Fibroblast of the aortic adventitia (primary cell): ENCODE results near the gene ALOX15. TPM values are rescaled to one million over a fixed set of nuclear protein-coding genes. Genes with fewer than 3 reads are reported as not detected.

Experiments used
- DNase-seq: peaks from one replicate; pipeline ENCODE4 v3.0.0-alpha.2; 2010; ENCODE audit warnings: low read depth
- H3K4me3 ChIP-seq: 2 replicates; pipeline ENCODE4 v1.5.1; 2011; ENCODE audit warnings: low read depth, mild to moderate bottlenecking, control low read depth, low read length, moderate library complexity
- total RNA-seq: library from RNA; depleted of rRNA; stranded (reverse); fragments of >200 nt; gene quantifications from 2 replicates; pipeline ENCODE4 v1.2.3, GENCODE V29; 2012; ENCODE audit warnings: low replicate concordance
- TF ChIP-seq, protein P1 (sequence below): IDR thresholded peaks from 2 replicates; pipeline ENCODE4 v1.5.1; 2011; ENCODE audit warnings: mild to moderate bottlenecking, low read length, control low read depth, inconsistent platforms; ENCODE audit not compliant: insufficient read depth

ALOX15 gene
- total RNA-seq, 1 donor: not detected

DNA sequence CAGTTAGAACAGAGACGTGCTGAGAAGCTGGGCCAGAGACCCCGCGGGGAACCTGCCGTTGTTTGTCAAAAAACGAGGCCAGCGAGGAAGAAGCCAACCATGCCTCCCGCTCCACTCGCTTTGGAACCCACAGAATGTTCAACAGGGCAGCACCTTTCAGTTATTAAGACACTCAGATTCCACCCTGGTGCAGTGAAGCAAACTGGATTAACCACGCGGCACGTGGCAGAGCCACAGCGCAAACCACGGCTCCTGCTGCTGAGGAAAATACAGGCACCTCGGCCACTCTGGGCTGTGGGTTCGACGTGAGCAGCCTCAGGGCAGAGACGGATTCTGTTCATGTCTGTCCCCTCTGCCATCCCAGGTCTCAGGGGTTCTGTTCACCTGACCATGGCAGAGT lies 24.4 kb downstream of the ALOX15 start:
- H3K4me3 ChIP-seq: no peak overlapping the region
- TF ChIP-seq, protein P1, sequence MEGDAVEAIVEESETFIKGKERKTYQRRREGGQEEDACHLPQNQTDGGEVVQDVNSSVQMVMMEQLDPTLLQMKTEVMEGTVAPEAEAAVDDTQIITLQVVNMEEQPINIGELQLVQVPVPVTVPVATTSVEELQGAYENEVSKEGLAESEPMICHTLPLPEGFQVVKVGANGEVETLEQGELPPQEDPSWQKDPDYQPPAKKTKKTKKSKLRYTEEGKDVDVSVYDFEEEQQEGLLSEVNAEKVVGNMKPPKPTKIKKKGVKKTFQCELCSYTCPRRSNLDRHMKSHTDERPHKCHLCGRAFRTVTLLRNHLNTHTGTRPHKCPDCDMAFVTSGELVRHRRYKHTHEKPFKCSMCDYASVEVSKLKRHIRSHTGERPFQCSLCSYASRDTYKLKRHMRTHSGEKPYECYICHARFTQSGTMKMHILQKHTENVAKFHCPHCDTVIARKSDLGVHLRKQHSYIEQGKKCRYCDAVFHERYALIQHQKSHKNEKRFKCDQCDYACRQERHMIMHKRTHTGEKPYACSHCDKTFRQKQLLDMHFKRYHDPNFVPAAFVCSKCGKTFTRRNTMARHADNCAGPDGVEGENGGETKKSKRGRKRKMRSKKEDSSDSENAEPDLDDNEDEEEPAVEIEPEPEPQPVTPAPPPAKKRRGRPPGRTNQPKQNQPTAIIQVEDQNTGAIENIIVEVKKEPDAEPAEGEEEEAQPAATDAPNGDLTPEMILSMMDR: no peak
- DNase-seq: no peak

DNA sequence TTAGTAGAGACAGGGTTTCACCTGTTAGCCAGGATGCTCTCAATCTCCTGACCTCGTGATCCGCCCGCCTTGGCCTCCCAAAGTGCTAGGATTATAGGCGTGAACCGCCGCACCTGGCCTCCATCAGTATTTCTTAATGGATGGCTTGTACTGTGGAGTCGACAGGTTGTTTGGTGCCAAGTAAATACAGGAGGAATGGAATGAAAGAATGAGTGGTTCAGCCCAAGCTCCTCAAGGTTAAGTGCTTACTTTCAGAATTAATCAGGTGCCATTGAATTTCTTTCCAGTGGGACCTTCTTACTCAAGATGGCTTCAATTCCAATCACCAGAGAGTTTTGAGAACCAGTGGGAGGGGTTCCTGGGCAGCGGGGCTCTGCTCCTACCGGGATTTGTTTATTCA lies 25.0 kb downstream of the ALOX15 start:
- H3K4me3 ChIP-seq: no peak overlapping the region
- TF ChIP-seq, protein P1: no peak
- no peak for DNase-seq

DNA sequence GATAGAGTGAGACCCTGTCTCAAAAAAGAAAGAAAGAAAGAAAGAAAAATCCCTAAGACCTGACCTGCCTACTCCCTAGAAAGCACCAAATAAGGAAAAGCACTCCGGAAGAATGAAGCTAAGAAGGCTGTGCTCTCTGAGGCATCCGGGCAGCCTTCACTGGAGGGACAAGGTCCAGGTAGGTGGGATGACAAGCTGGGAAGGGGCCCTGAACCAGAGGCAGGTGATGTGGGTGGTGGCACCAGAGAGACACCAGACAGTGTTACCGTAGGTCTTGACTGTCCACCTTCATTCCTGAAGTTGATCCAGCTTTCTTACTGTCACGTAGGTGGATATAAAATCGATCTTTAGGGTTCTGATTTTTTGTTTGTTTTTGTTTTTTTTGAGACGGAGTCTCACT lies 30.8 kb downstream of the ALOX15 start:
- H3K4me3 ChIP-seq: no peak overlapping the region
- no peak for DNase-seq
- TF ChIP-seq, protein P1: no peak

DNA sequence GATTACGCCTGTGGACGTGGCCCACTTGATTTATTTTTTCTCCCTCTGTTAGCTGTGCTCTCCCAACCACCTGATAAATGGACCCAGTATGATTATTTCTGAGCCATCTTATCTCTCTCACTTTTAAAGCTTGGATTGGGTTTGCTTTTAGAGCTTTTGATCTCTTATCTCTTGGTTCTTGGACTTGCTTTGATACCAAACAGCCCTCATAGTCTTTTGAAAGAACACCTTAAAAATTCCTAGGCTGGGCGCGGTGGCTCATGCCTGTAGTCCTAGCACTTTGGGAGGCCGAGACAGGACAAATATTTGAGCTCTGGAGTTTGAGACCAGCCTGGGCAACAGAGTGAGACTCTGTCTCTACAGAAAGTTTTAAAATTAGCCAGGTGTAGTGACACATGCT lies 31.3 kb downstream of the ALOX15 start:
- TF ChIP-seq, protein P1: no peak
- no peak overlapping the region for H3K4me3 ChIP-seq

DNA sequence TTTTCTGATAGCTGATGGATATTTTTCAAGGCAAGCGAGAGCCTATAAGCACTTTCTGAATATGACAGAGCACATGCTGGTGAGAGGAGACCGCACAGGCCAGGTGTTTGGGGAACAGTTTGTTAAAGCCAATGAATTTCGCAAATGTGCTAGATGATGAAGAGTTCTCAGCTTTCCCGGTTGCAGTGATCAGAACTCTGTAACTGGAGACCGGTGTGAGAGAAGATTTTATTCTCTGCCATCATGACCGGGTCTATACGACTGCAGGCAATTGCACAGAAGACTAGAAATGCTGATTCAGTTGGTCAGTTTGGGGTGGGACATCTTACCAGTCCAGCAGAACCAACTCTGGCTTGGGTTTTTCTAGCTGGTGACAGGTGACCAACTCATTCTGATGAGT lies 31.7 kb downstream of the ALOX15 start:
- no peak for DNase-seq
- TF ChIP-seq, protein P1: no peak
- no peak overlapping the region for H3K4me3 ChIP-seq

More for the DNA sequence above, 31.3 kb downstream of the ALOX15 start:
- DNase-seq: no peak

DNA sequence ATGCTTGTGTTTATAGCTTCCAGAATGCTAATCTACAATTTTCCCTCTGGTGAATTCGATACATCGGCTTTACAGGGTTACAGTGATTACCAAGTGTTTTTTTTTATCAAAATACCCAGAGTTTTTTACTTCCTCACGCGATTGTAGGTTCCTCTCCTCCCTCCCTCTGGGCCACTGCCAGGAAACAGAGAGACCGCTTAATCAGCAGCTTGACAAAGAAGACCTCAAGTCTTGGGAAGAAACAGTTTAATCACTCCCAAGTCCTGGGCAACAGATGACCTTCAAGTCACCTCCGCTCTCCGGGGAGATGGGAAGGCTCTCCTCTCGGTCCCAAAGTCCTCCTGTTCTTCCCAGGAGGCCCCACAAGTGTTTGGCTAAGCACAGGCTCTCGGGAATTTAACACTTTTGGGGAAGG lies 33.7 kb downstream of the ALOX15 start:
- H3K4me3 ChIP-seq: no peak overlapping the region
- TF ChIP-seq, protein P1: no peak
- DNase-seq: peak; percentile 78

DNA sequence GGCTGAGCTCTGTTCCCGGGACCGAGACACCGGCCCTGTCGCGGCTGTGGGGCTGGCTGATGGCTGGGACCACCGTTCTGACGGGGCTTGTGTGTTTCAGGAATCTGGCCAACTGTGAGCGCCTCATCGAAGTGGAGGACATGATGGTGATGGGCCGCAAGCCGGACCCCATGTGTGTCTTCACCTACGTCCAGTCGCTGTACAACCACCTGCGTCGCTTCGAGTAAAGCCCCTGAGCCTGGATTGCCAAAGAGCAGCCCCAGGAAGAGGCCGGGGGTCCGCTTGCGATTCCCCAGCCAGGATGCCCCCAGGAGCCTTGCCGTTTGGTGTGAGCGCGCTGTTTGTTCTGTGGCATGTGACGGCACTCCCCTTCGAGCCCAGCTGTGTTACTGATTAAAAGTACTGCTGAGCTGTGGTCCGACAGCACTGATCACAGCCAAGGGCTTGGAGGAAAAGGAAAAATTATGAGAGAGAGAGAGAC lies 34.2 kb downstream of the ALOX15 start:
- DNase-seq: no peak
- TF ChIP-seq, protein P1: no peak
- no peak overlapping the region for H3K4me3 ChIP-seq
